Osteocyte (in vitro differentiated cells): ENCODE results near the gene PWP2. TPM values are rescaled to one million over a fixed set of nuclear protein-coding genes. Genes with fewer than 3 reads are reported as not detected.
"Not testable (repeated sequence)": the region's sequence is repeated elsewhere in the genome, so short reads cannot be mapped to it uniquely, and the experiment has no call there.

Experiments
- DNase-seq: peaks from one replicate; pipeline ENCODE4 v3.0.0; 2021; ENCODE audit warnings: mixed read lengths; ENCODE audit not compliant: unreplicated experiment; ENCODE audit errors: extremely low spot score
- H3K27ac Mint-ChIP-seq: one replicate; pipeline ENCODE4 v1.8.0; 2021; ENCODE audit warnings: mild to moderate bottlenecking, mixed read lengths; ENCODE audit not compliant: unreplicated experiment
- H3K27me3 Mint-ChIP-seq: one replicate; pipeline ENCODE4 v1.8.0; 2021; ENCODE audit warnings: mixed read lengths; ENCODE audit not compliant: unreplicated experiment
- H3K36me3 Mint-ChIP-seq: one replicate; pipeline ENCODE4 v1.8.0; 2021; ENCODE audit warnings: mixed read lengths; ENCODE audit not compliant: unreplicated experiment
- H3K4me1 Mint-ChIP-seq: one replicate; pipeline ENCODE4 v1.8.0; 2021; ENCODE audit warnings: mixed read lengths; ENCODE audit not compliant: unreplicated experiment
- H3K4me3 Mint-ChIP-seq: one replicate; pipeline ENCODE4 v1.8.0; 2021; ENCODE audit warnings: mild to moderate bottlenecking, moderate library complexity, mixed read lengths; ENCODE audit not compliant: unreplicated experiment
- H3K9me3 Mint-ChIP-seq: one replicate; pipeline ENCODE4 v1.8.0; 2021; ENCODE audit warnings: mixed read lengths; ENCODE audit not compliant: unreplicated experiment
- total RNA-seq: library from RNA; stranded (reverse); gene quantifications from 2 replicates; pipeline ENCODE4 v1.2.1, GENCODE V29; 2021

PWP2 gene
- total RNA-seq, 1 donor from 2014 or later: 0.75 TPM

GRCh38 chr21:44139787-44140551 is 32.8 kb downstream of the PWP2 start:
- H3K27ac Mint-ChIP-seq, H3K4me3 Mint-ChIP-seq, H3K4me1 Mint-ChIP-seq, H3K9me3 Mint-ChIP-seq, H3K36me3 Mint-ChIP-seq, H3K27me3 Mint-ChIP-seq: not testable (repeated sequence)
- DNase-seq: peak; percentile 0

GRCh38 chr21:44140552-44140932 is 33.3 kb downstream of the PWP2 start:
- not testable (repeated sequence) for H3K27me3 Mint-ChIP-seq, H3K36me3 Mint-ChIP-seq, DNase-seq, H3K9me3 Mint-ChIP-seq, H3K27ac Mint-ChIP-seq, H3K4me3 Mint-ChIP-seq, H3K4me1 Mint-ChIP-seq

GRCh38 chr21:44142470-44142869 is 35.3 kb downstream of the PWP2 start:
- not testable (repeated sequence) for H3K27me3 Mint-ChIP-seq, H3K36me3 Mint-ChIP-seq, DNase-seq, H3K4me1 Mint-ChIP-seq, H3K9me3 Mint-ChIP-seq, H3K27ac Mint-ChIP-seq, H3K4me3 Mint-ChIP-seq

- DNase-seq, H3K9me3 Mint-ChIP-seq, H3K27me3 Mint-ChIP-seq, H3K27ac Mint-ChIP-seq, H3K4me1 Mint-ChIP-seq, H3K36me3 Mint-ChIP-seq, H3K4me3 Mint-ChIP-seq: not testable (repeated sequence)
These were observed 36.2 kb downstream of the PWP2 start for GRCh38 chr21:44143380-44143779.

GRCh38 chr21:44143996-44144395 is 36.8 kb downstream of the PWP2 start:
- H3K4me3 Mint-ChIP-seq, H3K9me3 Mint-ChIP-seq, DNase-seq, H3K27ac Mint-ChIP-seq, H3K27me3 Mint-ChIP-seq, H3K36me3 Mint-ChIP-seq, H3K4me1 Mint-ChIP-seq: not testable (repeated sequence)

- not testable (repeated sequence) for H3K9me3 Mint-ChIP-seq, DNase-seq, H3K36me3 Mint-ChIP-seq, H3K4me1 Mint-ChIP-seq, H3K4me3 Mint-ChIP-seq, H3K27me3 Mint-ChIP-seq, H3K27ac Mint-ChIP-seq
These were observed 37.8 kb downstream of the PWP2 start for GRCh38 chr21:44144784-44145602.

GRCh38 chr21:44145616-44146015 is 38.4 kb downstream of the PWP2 start:
- not testable (repeated sequence) for H3K27me3 Mint-ChIP-seq, H3K27ac Mint-ChIP-seq, H3K36me3 Mint-ChIP-seq, H3K4me3 Mint-ChIP-seq, H3K4me1 Mint-ChIP-seq, DNase-seq, H3K9me3 Mint-ChIP-seq

- not testable (repeated sequence) for H3K9me3 Mint-ChIP-seq, DNase-seq, H3K27ac Mint-ChIP-seq, H3K4me1 Mint-ChIP-seq, H3K36me3 Mint-ChIP-seq, H3K4me3 Mint-ChIP-seq, H3K27me3 Mint-ChIP-seq
These were observed 39.9 kb downstream of the PWP2 start for GRCh38 chr21:44147108-44147507.

GRCh38 chr21:44150255-44150654 is 43.1 kb downstream of the PWP2 start:
- H3K4me1 Mint-ChIP-seq, H3K27me3 Mint-ChIP-seq, H3K4me3 Mint-ChIP-seq, H3K27ac Mint-ChIP-seq, H3K9me3 Mint-ChIP-seq, DNase-seq, H3K36me3 Mint-ChIP-seq: not testable (repeated sequence)

- H3K27ac Mint-ChIP-seq, H3K36me3 Mint-ChIP-seq, H3K4me1 Mint-ChIP-seq, H3K27me3 Mint-ChIP-seq, DNase-seq, H3K9me3 Mint-ChIP-seq, H3K4me3 Mint-ChIP-seq: not testable (repeated sequence)
These were observed 46.2 kb downstream of the PWP2 start for GRCh38 chr21:44153214-44153888.

- not testable (repeated sequence) for H3K36me3 Mint-ChIP-seq, H3K9me3 Mint-ChIP-seq, H3K27ac Mint-ChIP-seq, H3K4me3 Mint-ChIP-seq, H3K27me3 Mint-ChIP-seq, H3K4me1 Mint-ChIP-seq
- peak; percentile 1 for DNase-seq
These were observed 46.7 kb downstream of the PWP2 start for GRCh38 chr21:44153889-44154228.

GRCh38 chr21:44154816-44155230 is 47.6 kb downstream of the PWP2 start:
- not testable (repeated sequence) for H3K4me1 Mint-ChIP-seq, DNase-seq, H3K36me3 Mint-ChIP-seq, H3K4me3 Mint-ChIP-seq, H3K27me3 Mint-ChIP-seq, H3K9me3 Mint-ChIP-seq, H3K27ac Mint-ChIP-seq
